ENCODE data around the gene MBNL1. TPM values are rescaled to one million over a fixed set of nuclear protein-coding genes. Genes with fewer than 3 reads are reported as not detected.
A peak's percentile ranks its signal among the peaks of the same experiment; 100 is the strongest.

The MBNL1 gene
- total RNA-seq, 2 donors from 2014 or later, result 149 to 191 TPM

DNA sequence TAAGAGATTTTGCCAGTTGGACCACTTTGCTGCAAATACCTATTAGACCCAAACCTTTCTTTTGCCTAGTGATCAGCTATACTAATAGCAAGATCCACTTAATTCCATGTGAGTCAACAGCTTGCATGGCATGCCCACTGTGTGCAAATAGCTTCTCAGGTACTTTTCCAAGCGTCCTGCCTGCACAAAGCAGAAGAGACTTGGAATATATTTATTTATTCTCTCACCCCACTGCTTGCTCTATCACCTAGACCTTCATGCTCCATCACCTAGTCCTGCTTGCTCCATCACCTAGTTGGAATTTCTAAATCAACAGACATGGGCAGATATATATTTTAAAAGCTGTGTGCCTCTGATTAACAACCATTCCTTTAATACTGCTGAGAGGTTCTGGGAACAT, 47.6 kb downstream of the MBNL1 start:
- H3K27me3 ChIP-seq, result no peaks in the 10 kb centered on the region
- no peak overlapping the region for H3K4me3 ChIP-seq
- H3K9ac ChIP-seq (ENCODE audit: low read depth in 2 of 2, low read length in 2 of 2), result no peak overlapping the region
- H3K36me3 ChIP-seq, result no peaks in the 10 kb centered on the region
- peaks cover 5% of the 10 kb centered on the region for H3K4me1 ChIP-seq
- no peaks in the 10 kb centered on the region for H3K9me3 ChIP-seq
- intact Hi-C loops (cut with DNase I), result no loop called here
- TF ChIP-seq CTCF (IDR thresholded peaks at IDR 0.05), result no peak
- no peak for DNase-seq
- no peak overlapping the region for H3K27ac ChIP-seq

- no peaks in the 10 kb centered on the region for H3K27me3 ChIP-seq
- DNase-seq, result no peak
- no peaks in the 10 kb centered on the region for H3K9me3 ChIP-seq
- TF ChIP-seq CTCF (IDR thresholded peaks at IDR 0.05), result no peak
- no peak overlapping the region for H3K27ac ChIP-seq
- H3K36me3 ChIP-seq, result no peaks in the 10 kb centered on the region
- no peak overlapping the region for H3K4me3 ChIP-seq
- peaks cover 5% of the 10 kb centered on the region for H3K4me1 ChIP-seq
- H3K9ac ChIP-seq (ENCODE audit: low read depth in 2 of 2, low read length in 2 of 2), result no peak overlapping the region
- intact Hi-C loops (cut with DNase I), result no loop called here
These were observed 48.5 kb downstream of the MBNL1 start for GRCh38 chr3:152317184-152317583.

DNA sequence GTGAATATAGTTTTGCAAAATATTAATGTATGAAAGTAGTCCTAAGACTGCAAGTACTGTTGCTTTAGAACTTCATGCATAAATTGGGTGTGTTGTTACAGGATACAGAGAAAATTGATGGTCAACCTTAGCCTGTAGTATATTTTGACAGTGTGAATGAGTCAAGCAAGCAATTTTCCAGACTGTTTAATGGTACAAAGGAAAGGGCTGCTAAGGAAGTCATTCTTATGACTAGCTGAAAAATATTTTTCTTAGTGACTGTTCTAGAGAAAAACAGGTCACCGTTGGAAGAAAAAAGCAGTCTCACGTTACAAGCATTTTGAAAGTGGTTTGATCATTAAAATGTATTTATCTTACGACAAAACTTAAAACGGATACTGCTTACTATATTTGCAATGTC, 49.2 kb downstream of the MBNL1 start:
- Histone ChIP-seq H3K4me1 (peaks cover 5% of the 10 kb centered on the region), H3K9me3 (no peaks in the 10 kb centered on the region), H3K9ac (ENCODE audit: low read depth in 2 of 2, low read length in 2 of 2) (no peak overlapping the region), H3K4me3 (no peak overlapping the region), H3K27ac (peak overlapping the region; percentile 3), H3K36me3 (no peaks in the 10 kb centered on the region), H3K27me3 (no peaks in the 10 kb centered on the region)
- intact Hi-C loops (cut with DNase I), result no loop called here
- TF ChIP-seq CTCF (IDR thresholded peaks at IDR 0.05), result no peak
- DNase-seq, result no peak

- Histone ChIP-seq H3K4me1 (peaks cover 5% of the 10 kb centered on the region), H3K9me3 (no peaks in the 10 kb centered on the region), H3K36me3 (no peaks in the 10 kb centered on the region), H3K9ac (ENCODE audit: low read depth in 2 of 2, low read length in 2 of 2) (no peak overlapping the region), H3K27ac (no peak overlapping the region), H3K27me3 (no peaks in the 10 kb centered on the region), H3K4me3 (no peak overlapping the region)
- no peak for TF ChIP-seq CTCF (IDR thresholded peaks at IDR 0.05)
- DNase-seq, result no peak
- intact Hi-C loops (cut with DNase I), result no loop called here
These were observed 49.8 kb downstream of the MBNL1 start for GRCh38 chr3:152318512-152318911.

GRCh38 chr3:152319256-152319655, 50.5 kb downstream of the MBNL1 start:
- H3K36me3 ChIP-seq, result no peaks in the 10 kb centered on the region
- H3K9ac ChIP-seq (ENCODE audit: low read depth in 2 of 2, low read length in 2 of 2), result no peak overlapping the region
- no peak overlapping the region for H3K27ac ChIP-seq
- no peaks in the 10 kb centered on the region for H3K27me3 ChIP-seq
- no peak for DNase-seq
- intact Hi-C loops (cut with DNase I), result no loop called here
- peaks cover 5% of the 10 kb centered on the region for H3K4me1 ChIP-seq
- no peak overlapping the region for H3K4me3 ChIP-seq
- no peak for TF ChIP-seq CTCF (IDR thresholded peaks at IDR 0.05)
- H3K9me3 ChIP-seq, result no peaks in the 10 kb centered on the region
